Measurements from ENCODE around the gene ZC3H7B.

ZC3H7B gene

DNA sequence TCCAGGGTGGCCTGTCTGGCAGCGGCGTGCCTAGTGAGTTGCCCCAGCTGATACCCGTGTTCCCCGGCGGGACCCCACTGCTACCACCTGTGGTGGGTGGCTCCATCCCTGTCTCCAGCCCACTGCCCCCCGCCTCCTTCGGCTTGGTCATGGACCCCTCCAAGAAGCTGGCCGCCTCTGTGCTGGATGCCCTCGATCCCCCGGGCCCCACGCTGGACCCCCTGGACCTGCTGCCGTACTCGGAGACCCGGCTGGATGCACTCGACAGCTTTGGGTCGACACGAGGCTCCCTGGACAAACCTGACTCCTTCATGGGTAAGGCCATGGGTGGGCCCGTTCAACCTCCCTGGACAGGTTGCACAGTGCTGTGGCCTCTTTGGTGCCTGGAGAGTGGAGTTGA lies 38.5 kb downstream of the ZC3H7B start:
- no peak overlapping the region for H3K4me3 ChIP-seq (ENCODE audit: low read depth, low read length)
- TF ChIP-seq, protein P1, sequence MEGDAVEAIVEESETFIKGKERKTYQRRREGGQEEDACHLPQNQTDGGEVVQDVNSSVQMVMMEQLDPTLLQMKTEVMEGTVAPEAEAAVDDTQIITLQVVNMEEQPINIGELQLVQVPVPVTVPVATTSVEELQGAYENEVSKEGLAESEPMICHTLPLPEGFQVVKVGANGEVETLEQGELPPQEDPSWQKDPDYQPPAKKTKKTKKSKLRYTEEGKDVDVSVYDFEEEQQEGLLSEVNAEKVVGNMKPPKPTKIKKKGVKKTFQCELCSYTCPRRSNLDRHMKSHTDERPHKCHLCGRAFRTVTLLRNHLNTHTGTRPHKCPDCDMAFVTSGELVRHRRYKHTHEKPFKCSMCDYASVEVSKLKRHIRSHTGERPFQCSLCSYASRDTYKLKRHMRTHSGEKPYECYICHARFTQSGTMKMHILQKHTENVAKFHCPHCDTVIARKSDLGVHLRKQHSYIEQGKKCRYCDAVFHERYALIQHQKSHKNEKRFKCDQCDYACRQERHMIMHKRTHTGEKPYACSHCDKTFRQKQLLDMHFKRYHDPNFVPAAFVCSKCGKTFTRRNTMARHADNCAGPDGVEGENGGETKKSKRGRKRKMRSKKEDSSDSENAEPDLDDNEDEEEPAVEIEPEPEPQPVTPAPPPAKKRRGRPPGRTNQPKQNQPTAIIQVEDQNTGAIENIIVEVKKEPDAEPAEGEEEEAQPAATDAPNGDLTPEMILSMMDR (IDR thresholded peaks at IDR 0.05; ENCODE audit: control insufficient read depth, extremely low read depth, insufficient read depth): no peak
- no peak for DNase-seq (ENCODE audit: low read depth)

DNA sequence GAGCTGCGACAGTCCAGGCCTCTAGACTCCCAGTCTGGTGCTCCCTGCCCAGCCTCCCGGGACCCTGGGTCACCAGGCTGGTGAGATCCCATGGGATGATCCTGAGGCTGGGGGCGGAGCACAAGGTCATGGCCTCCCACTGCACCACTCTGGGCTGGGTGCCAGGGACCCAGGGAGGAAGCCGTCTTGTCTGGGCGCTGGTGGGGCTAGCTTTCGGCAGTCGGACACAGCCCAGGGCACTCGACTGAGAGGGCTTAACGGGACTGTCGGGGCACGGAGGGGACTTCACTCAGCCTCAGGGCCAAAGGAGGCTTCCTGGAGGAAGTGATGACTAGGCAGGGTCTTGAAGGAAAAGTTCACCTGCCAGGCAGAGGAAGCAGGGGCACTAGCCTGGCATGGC lies 39.0 kb downstream of the ZC3H7B start:
- no peak for DNase-seq (ENCODE audit: low read depth)

DNA sequence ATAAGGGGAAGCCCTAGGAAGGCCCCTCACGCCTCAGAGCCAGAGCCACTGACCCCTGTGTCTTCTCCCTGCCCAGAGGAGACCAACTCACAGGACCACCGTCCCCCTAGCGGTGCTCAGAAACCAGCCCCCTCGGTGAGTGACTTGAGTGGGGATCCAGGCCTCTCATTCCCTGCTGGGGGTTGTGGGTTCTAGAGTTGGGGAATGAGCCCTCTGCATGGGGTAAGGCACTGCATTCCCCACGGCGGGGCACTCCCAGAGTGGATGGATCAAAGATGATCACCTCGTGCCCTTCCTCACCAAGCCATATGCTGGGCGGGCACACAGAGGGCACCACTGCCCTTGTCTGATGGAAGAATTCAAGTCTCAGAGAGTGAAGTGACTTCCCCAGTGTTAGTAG lies 39.7 kb downstream of the ZC3H7B start:
- no peak for DNase-seq (ENCODE audit: low read depth)
- no peak overlapping the region for H3K4me3 ChIP-seq (ENCODE audit: low read depth, low read length)
- TF ChIP-seq, protein P1 (IDR thresholded peaks at IDR 0.05; ENCODE audit: control insufficient read depth, extremely low read depth, insufficient read depth): no peak

More for the DNA sequence above, 39.0 kb downstream of the ZC3H7B start:
- TF ChIP-seq, protein P1 (IDR thresholded peaks at IDR 0.05; ENCODE audit: control insufficient read depth, extremely low read depth, insufficient read depth): no peak
- H3K4me3 ChIP-seq (ENCODE audit: low read depth, low read length): no peak overlapping the region

DNA sequence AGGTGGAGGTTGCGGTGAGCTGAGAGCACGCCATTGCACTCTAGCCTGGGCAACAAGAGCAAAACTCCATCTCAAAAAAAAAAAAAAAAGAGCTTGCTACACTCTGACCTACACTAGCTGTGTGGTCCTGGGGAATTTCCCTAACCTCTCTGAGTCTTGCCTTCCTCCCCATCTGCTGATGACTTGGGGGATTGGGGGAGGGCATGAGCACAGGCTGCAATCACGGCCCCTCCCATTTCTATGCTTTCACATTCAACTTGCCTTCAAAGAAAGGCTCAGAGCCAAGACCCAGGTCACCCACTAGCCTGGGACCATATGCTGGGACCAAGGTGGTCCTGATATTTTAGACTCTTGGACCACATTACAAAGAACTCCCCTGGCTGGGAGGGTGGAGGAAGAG lies 40.7 kb downstream of the ZC3H7B start:
- H3K4me3 ChIP-seq (ENCODE audit: low read depth, low read length): no peak overlapping the region
- DNase-seq (ENCODE audit: low read depth): no peak
- TF ChIP-seq, protein P1 (IDR thresholded peaks at IDR 0.05; ENCODE audit: control insufficient read depth, extremely low read depth, insufficient read depth): no peak

DNA sequence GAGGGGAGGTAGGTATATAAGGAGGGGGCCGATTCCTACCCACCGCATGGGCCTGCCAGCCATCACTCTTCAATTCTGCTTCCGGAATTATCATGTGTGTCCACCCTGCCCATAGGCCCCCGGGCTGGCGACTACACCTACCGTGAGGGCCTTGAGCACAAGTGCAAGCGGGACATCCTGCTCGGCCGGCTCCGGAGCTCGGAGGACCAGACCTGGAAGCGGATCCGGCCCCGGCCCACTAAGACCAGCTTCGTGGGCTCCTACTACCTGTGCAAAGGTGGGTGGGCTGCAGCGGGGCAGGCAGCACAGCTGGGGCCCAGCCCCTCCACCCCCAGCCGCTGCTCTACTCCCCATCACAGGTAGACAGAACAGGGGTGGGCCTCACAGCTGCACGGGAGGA lies 42.0 kb downstream of the ZC3H7B start:
- DNase-seq (ENCODE audit: low read depth): no peak
- TF ChIP-seq, protein P1 (IDR thresholded peaks at IDR 0.05; ENCODE audit: control insufficient read depth, extremely low read depth, insufficient read depth): no peak
- no peak overlapping the region for H3K4me3 ChIP-seq (ENCODE audit: low read depth, low read length)

DNA sequence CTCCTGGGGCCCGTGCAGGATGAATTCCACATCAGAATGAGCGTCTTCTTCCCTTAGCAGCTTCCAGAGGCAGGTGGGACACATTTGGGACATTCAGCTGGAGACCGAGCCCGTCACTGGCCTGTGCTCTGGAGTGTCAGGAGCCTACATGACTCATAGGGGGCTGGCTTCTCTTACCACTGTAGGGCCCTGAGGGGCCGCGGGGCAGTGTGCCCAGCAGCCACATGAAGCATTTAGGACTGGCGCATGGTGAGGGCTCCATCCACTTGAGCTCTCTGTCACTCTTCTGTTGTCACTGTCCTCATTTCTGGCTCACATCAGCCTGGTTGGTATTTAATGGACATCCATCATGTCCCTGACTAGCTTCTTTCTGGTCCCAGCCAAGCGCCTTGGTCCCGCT lies 42.4 kb downstream of the ZC3H7B start:
- DNase-seq (ENCODE audit: low read depth): no peak
- TF ChIP-seq, protein P1 (IDR thresholded peaks at IDR 0.05; ENCODE audit: control insufficient read depth, extremely low read depth, insufficient read depth): no peak
- H3K4me3 ChIP-seq (ENCODE audit: low read depth, low read length): no peak overlapping the region

DNA sequence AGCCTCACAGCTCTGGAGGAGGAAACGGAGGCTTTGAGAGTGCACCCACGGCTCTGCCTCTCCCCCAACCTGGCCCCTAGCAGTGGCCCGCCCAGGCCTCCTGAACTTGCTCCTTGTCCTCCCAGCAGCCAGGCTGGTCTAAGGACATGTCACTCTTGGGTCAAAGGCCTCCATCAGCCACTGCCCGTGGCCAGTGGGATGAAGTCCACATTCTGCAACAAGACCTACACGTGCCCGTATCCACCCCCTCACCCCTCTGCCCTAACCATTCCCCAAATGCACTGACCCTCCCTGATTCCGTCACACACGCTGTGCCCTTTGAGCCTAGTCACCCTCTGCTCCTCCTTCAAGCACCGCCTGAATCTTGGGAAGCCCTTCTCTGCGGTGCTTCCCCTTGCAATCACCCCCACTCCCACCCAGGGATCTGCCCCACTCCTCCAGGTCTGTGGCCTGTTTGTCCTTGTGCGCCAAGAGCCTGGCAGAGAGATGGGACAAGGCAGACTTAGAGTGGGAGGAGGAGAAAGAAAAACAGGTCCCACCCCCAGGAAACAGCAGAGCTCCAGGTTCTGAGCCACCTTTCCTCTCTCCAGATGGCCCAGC lies 43.0 kb downstream of the ZC3H7B start:
- TF ChIP-seq, protein P1 (IDR thresholded peaks at IDR 0.05; ENCODE audit: control insufficient read depth, extremely low read depth, insufficient read depth): no peak
- no peak overlapping the region for H3K4me3 ChIP-seq (ENCODE audit: low read depth, low read length)
- DNase-seq (ENCODE audit: low read depth): no peak
